ENCODE results near the gene USP13. TPM values are rescaled to one million over a fixed set of nuclear protein-coding genes. Genes with fewer than 3 reads are reported as not detected.

The USP13 gene
- total and polyA plus RNA-seq, 4 donors, result 4.3 to 25.2 (median 10.4) TPM

GRCh38 chr3:179622023-179622422 is 30.8 kb upstream of the USP13 start:
- DNase-seq (no peak), ATAC-seq (ENCODE audit: insufficient read depth, low FRiP score) (no peak)
- no peak overlapping the region for H3K9ac ChIP-seq (ENCODE audit: insufficient read depth in 1 of 2, low read length in 2 of 2)
- H3K27ac ChIP-seq (ENCODE audit: low read depth in 1 of 2, low read length in 1 of 2), result no peak overlapping the region
- no peak overlapping the region for H3K4me3 ChIP-seq
- peaks cover 0 to 2% (median 0%) of the 10 kb centered on the region in 5 donors for H3K4me1 ChIP-seq (ENCODE audit: control insufficient read depth in 5 of 5, insufficient read depth in 5 of 5, low read length in 5 of 5)
- H3K27me3 ChIP-seq (ENCODE audit: control insufficient read depth in 3 of 3, insufficient read depth in 3 of 3, low read length in 2 of 3), result no peaks in the 10 kb centered on the region
- WGBS, 2 donors, result 100% methylated on average over 2 of the region's 2 CpGs
- TF ChIP-seq CTCF (IDR thresholded peaks at IDR 0.05; ENCODE audit: control extremely low read depth, extremely low read depth), result no peak
- H3K36me3 ChIP-seq (ENCODE audit: control insufficient read depth in 4 of 4, insufficient read depth in 4 of 4, low read length in 4 of 4), result peaks cover 5 to 32% (median 19%) of the 10 kb centered on the region in 4 donors
- H3K9me3 ChIP-seq (ENCODE audit: control insufficient read depth in 4 of 4, insufficient read depth in 3 of 4, low read length in 3 of 4), result no peaks in the 10 kb centered on the region

- peaks cover 5 to 23% (median 14%) of the 10 kb centered on the region in 4 donors for H3K36me3 ChIP-seq (ENCODE audit: control insufficient read depth in 4 of 4, insufficient read depth in 4 of 4, low read length in 4 of 4)
- H3K4me1 ChIP-seq (ENCODE audit: control insufficient read depth in 5 of 5, insufficient read depth in 5 of 5, low read length in 5 of 5), result peaks cover 0 to 2% (median 0%) of the 10 kb centered on the region in 5 donors
Measured at GRCh38 chr3:179624451-179624850, 28.4 kb upstream of the USP13 start.

GRCh38 chr3:179630753-179631451 is 21.9 kb upstream of the USP13 start:
- 72 to 76% methylated on average over 3 of the region's 3 CpGs for WGBS, 2 donors
- Histone ChIP-seq H3K27ac (ENCODE audit: low read depth in 1 of 2, low read length in 1 of 2) (no peak overlapping the region), H3K4me1 (ENCODE audit: control insufficient read depth in 5 of 5, insufficient read depth in 5 of 5, low read length in 5 of 5) (peaks cover 0 to 2% (median 0%) of the 10 kb centered on the region in 5 donors), H3K36me3 (ENCODE audit: control insufficient read depth in 4 of 4, insufficient read depth in 4 of 4, low read length in 4 of 4) (peaks cover 0 to 3% (median 0%) of the 10 kb centered on the region in 4 donors), H3K4me3 (no peak overlapping the region), H3K9ac (ENCODE audit: insufficient read depth in 1 of 2, low read length in 2 of 2) (no peak overlapping the region), H3K9me3 (ENCODE audit: control insufficient read depth in 4 of 4, insufficient read depth in 3 of 4, low read length in 3 of 4) (no peaks in the 10 kb centered on the region), H3K27me3 (ENCODE audit: control insufficient read depth in 3 of 3, insufficient read depth in 3 of 3, low read length in 2 of 3) (no peaks in the 10 kb centered on the region)
- no peak for DNase-seq
- TF ChIP-seq CTCF (IDR thresholded peaks at IDR 0.05; ENCODE audit: control extremely low read depth, extremely low read depth), result no peak
- no peak for ATAC-seq (ENCODE audit: insufficient read depth, low FRiP score)

More at GRCh38 chr3:179624451-179624850, 28.4 kb upstream of the USP13 start:
- H3K9me3 ChIP-seq (ENCODE audit: control insufficient read depth in 4 of 4, insufficient read depth in 3 of 4, low read length in 3 of 4), result no peaks in the 10 kb centered on the region
- no peak overlapping the region for H3K27ac ChIP-seq (ENCODE audit: low read depth in 1 of 2, low read length in 1 of 2)
- H3K4me3 ChIP-seq, result no peak overlapping the region
- 70 to 86% methylated on average over 3 of the region's 3 CpGs for WGBS, 2 donors
- H3K9ac ChIP-seq (ENCODE audit: insufficient read depth in 1 of 2, low read length in 2 of 2), result no peak overlapping the region
- no peak for DNase-seq
- TF ChIP-seq CTCF (IDR thresholded peaks at IDR 0.05; ENCODE audit: control extremely low read depth, extremely low read depth), result no peak
- H3K27me3 ChIP-seq (ENCODE audit: control insufficient read depth in 3 of 3, insufficient read depth in 3 of 3, low read length in 2 of 3), result no peaks in the 10 kb centered on the region
- ATAC-seq (ENCODE audit: insufficient read depth, low FRiP score), result no peak
